K562 (cell line): Measurements from ENCODE around the gene UBAP1L. TPM values are rescaled to one million over a fixed set of nuclear protein-coding genes. Genes with fewer than 3 reads are reported as not detected.

ENCODE experiments used
- ATAC-seq: fragments of 200-7000 bp; cut with Tn5 transposase; 3 replicates; pipeline ENCODE4 v1.9.1; 2020; ENCODE audit warnings: moderate library complexity
- BruUV-seq: library from RNA; stranded (reverse); fragments of 400-500 nt; replicated peaks from 2 replicates; lab custom pipeline; 2021; lab: Mats Ljungman, UMichigan
- CTCF ChIA-PET: fragments of 300-600 bp; formaldehyde crosslinking; extraction: SDS; loops from one replicate; lab custom pipeline; 2021; ENCODE audit warnings: low intra/inter-chr PET ratio; lab: Yijun Ruan, JAX
- POLR2A ChIA-PET: fragments of 300-600, 350-650 bp; sonication (Branson Sonifier 250); formaldehyde crosslinking; extraction: SDS; loops from one replicate; lab custom pipeline; 2021; ENCODE audit warnings: antibody characterized with exemption, inconsistent platforms; lab: Yijun Ruan, JAX
- DNase-seq, 4 experiments: peaks; one replicate each; pipeline versions ENCODE4 v3.0.0 to v3.0.0-alpha.2; 2011 to 2018; ENCODE audit warnings: low spot score in 3 of 4, mixed read lengths in 3 of 4; ENCODE audit errors: extremely low read depth in 1 of 4
- FAIRE-seq: peaks from 2 replicates; lab custom pipeline; 2011; peaks lifted over from hg19 to GRCh38; lab: Jason Lieb, UNC
- H2AFZ ChIP-seq: 2 replicates; pipeline ENCODE4 v1.6.0; 2011; ENCODE audit warnings: low read depth, low read length, control low read depth, inconsistent platforms
- H3K27ac ChIP-seq: fragments of 200-600 bp; 3 replicates; pipeline ENCODE4 v1.8.0; 2011; ENCODE audit warnings: low read depth, mild to moderate bottlenecking, control low read depth, inconsistent platforms, low read length, moderate library complexity, mixed read lengths; ENCODE audit errors: extremely low read depth
- H3K27me3 ChIP-seq, 2 experiments: fragments of 300-600 bp in 1 of 2; 2 replicates in 1 of 2; 3 replicates in 1 of 2; pipeline versions ENCODE4 v1.6.0 to v1.8.0; 2011; ENCODE audit warnings: inconsistent platforms in 2 of 2, low read length in 2 of 2, mild to moderate bottlenecking in 1 of 2, mixed read lengths in 1 of 2, moderate library complexity in 1 of 2; ENCODE audit not compliant: control insufficient read depth in 2 of 2, insufficient read depth in 2 of 2
- H3K36me3 ChIP-seq: fragments of 300-600 bp; 3 replicates; pipeline ENCODE4 v1.8.0; 2011; ENCODE audit warnings: mild to moderate bottlenecking, low read length, inconsistent platforms; ENCODE audit not compliant: control insufficient read depth, insufficient read depth
- H3K4me1 ChIP-seq, 2 experiments: fragments of 200-600 bp in 1 of 2; replicated peaks in 1 of 2; 2 replicates in 1 of 2; 3 replicates in 1 of 2; pipeline versions ENCODE4 v1.5.1 to v1.8.0; 2011; ENCODE audit warnings: inconsistent platforms in 2 of 2, low read length in 2 of 2, mild to moderate bottlenecking in 1 of 2, mixed read lengths in 1 of 2, moderate library complexity in 1 of 2; ENCODE audit not compliant: control insufficient read depth in 2 of 2, insufficient read depth in 2 of 2
- H3K4me2 ChIP-seq: 2 replicates; pipeline ENCODE4 v1.6.1; 2011; ENCODE audit warnings: low read length, control low read depth, inconsistent platforms, mixed read lengths; ENCODE audit not compliant: insufficient read depth
- H3K4me3 ChIP-seq: fragments of 200-600 bp; sonication (generic), shearing (Covaris generic); 2 replicates; pipeline ENCODE4 v1.5.1; 2016; ENCODE audit warnings: control low read depth, inconsistent platforms
- H3K79me2 ChIP-seq: fragments of 200-600 bp; 3 replicates; pipeline ENCODE4 v1.8.0; 2011; ENCODE audit warnings: low read length, inconsistent platforms; ENCODE audit not compliant: control insufficient read depth, insufficient read depth
- H3K9ac ChIP-seq, 2 experiments: 2 replicates each; pipeline versions ENCODE4 v1.6.0 to v1.6.1; 2011; ENCODE audit warnings: low read depth in 2 of 2, low read length in 2 of 2, control low read depth in 1 of 2, inconsistent platforms in 1 of 2, mild to moderate bottlenecking in 1 of 2, mixed read lengths in 1 of 2; ENCODE audit not compliant: insufficient read depth in 1 of 2
- H3K9me1 ChIP-seq: one replicate; pipeline ENCODE4 v1.6.0; 2011; ENCODE audit warnings: inconsistent platforms, mild to moderate bottlenecking, low read length, moderate library complexity; ENCODE audit not compliant: control insufficient read depth, insufficient read depth
- H3K9me3 ChIP-seq: replicated peaks from 2 replicates; pipeline ENCODE4 v1.5.1; 2011; ENCODE audit warnings: low read depth, low read length, inconsistent platforms; ENCODE audit not compliant: control insufficient read depth, insufficient read depth
- H4K20me1 ChIP-seq: replicated peaks from 2 replicates; pipeline ENCODE4 v1.6.1; 2011; ENCODE audit warnings: low read length, inconsistent platforms, mixed read lengths; ENCODE audit not compliant: control insufficient read depth, insufficient read depth
- EGR1 ChIP-seq: fragments of 450-650 bp; conservative IDR thresholded peaks from 2 replicates; pipeline ENCODE4 v1.6.1; 2017; ENCODE audit warnings: mild to moderate bottlenecking
- ELF1 ChIP-seq: fragments of 200-800 bp; sonication (Bioruptor generic); IDR thresholded peaks from 2 replicates; pipeline ENCODE4 v1.6.1; 2016; ENCODE audit warnings: missing genetic modification characterization, missing compliant biosample characterization
- IRF1 ChIP-seq: sonication (generic); formaldehyde crosslinking; IDR thresholded peaks from 2 replicates; pipeline ENCODE4 v1.8.0; 2022; ENCODE audit warnings: missing genetic modification reagents, mild to moderate bottlenecking, borderline replicate concordance
- MAZ ChIP-seq, 2 experiments: fragments of 450-650 bp in 1 of 2; sonication (generic) in 1 of 2; formaldehyde crosslinking; IDR thresholded peaks in 1 of 2; conservative IDR thresholded peaks in 1 of 2; 2 replicates each; pipeline versions ENCODE4 v1.4.0 to v1.5.0; 2020; ENCODE audit warnings: mild to moderate bottlenecking in 1 of 2, missing genetic modification reagents in 1 of 2
- PYGO2 ChIP-seq: fragments of 450-650 bp; IDR thresholded peaks from 2 replicates; pipeline ENCODE4 v1.6.1; 2016; ENCODE audit warnings: mild to moderate bottlenecking, missing genetic modification characterization, moderate library complexity, missing compliant biosample characterization
- ZFX ChIP-seq: sonication (generic); formaldehyde crosslinking; IDR thresholded peaks from 2 replicates; pipeline ENCODE4 v1.8.0; 2022; ENCODE audit warnings: mild to moderate bottlenecking, missing genetic modification reagents, moderate library complexity
- WGBS: fragments of 100-300 bp; shearing (Covaris generic); methylation state at CpG from one replicate; pipeline ENCODE4 v1.1.6; 2016; ENCODE audit warnings: low coverage, mixed read lengths; ENCODE audit not compliant: insufficient coverage; ENCODE audit errors: missing lambda C conversion rate; 5-methylcytosine and 5-hydroxymethylcytosine counted together
- in situ Hi-C: fragments of 300-500 bp; cut with MboI; formaldehyde crosslinking; loops from 4 replicates; pipeline ENCODE4 v1.15.0; 2018; ENCODE audit warnings: inconsistent platforms, mixed read lengths
- intact Hi-C: fragments of 100-400 bp; cut with micrococcal nuclease; formaldehyde crosslinking; loops from 2 replicates; pipeline ENCODE4 v1.14.2; 2022
- polyA plus RNA-seq, 8 experiments: library from polyadenylated mRNA; depleted of rRNA in 4 of 8; stranded (reverse) in 5 of 8; unstranded in 3 of 8; fragments of >200 nt; fragmentation: Nextera tagmentation in 2 of 8; fragmentation: Illumina TruSeq in 1 of 8; extraction: Ambion mirVana in 2 of 8; extraction: Trizol in 1 of 8; gene quantifications; 2 replicates each; pipeline versions ENCODE4 v1.2.1 to v1.2.3, GENCODE V29; 2011 to 2014; ENCODE audit warnings: inconsistent platforms in 1 of 8, missing spikeins in 1 of 8
- total RNA-seq, 7 experiments: library from RNA; depleted of rRNA in 6 of 7; stranded (reverse); fragments of >200 nt in 6 of 7; fragmentation: Illumina TruSeq in 2 of 7; extraction: Trizol in 2 of 7; gene quantifications; 2 replicates each; pipeline versions ENCODE4 v1.2.1 to v1.2.3, GENCODE V29; 2011 to 2021; ENCODE audit warnings: low replicate concordance in 1 of 7
- TF ChIP-seq, protein P1 (sequence below), 2 experiments: fragments of 450-650 bp; conservative IDR thresholded peaks; 2 replicates each; pipeline ENCODE4 v1.6.1; 2017; ENCODE audit warnings: mild to moderate bottlenecking in 2 of 2, moderate library complexity in 2 of 2
- TF ChIP-seq, protein P2 (sequence below): fragments of 450-650 bp; IDR thresholded peaks from 2 replicates; pipeline ENCODE4 v1.6.1; 2018; ENCODE audit warnings: mild to moderate bottlenecking, low read depth; ENCODE audit not compliant: partially characterized antibody
- TF ChIP-seq, protein P3 (sequence below): fragments of 450-650 bp; IDR thresholded peaks from 2 replicates; pipeline ENCODE4 v1.6.1; 2017; ENCODE audit warnings: antibody characterized with exemption, mild to moderate bottlenecking

UBAP1L gene
- total and polyA plus RNA-seq, 9 of the 15 experiments (the other 6 are each of a cell fraction or from before 2014, with no cell fraction given) = 0.16 to 0.71 (median 0.41) TPM; not detected in 2

DNA sequence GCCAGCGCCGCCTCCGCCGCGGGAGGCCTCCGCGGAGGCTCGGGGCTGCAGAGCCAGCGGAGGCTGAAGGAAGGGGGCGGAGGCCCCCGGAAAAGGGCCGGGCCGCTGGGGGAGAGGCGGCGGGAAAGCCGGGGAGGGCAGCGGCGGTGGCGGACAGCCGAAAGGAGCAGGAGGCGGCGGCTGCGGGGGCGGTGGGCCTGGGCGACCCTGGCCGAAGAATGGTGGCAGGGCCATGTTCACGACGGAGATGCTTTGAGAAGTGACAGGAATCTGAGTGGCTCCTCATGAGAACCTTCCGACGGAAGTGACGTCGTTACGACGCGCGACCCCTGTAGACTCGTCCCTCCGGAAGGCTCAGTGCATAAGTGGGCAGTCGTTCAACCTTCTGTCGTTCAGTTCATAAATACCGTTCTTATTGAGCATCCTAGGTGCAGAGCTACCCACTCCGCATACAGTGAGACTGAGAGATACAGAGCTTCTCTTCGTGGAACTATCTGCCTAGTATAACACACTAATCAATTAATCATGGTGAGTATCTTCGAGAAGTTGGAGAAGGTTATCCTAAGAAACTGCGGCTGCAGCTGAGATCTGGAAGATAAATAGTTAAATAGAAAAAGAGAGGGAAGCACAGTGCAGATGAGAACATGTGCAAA, 18.7 kb upstream of the UBAP1L start, which contains the start of gene PDCD7 (continued):
- TF ChIP-seq, protein P1, sequence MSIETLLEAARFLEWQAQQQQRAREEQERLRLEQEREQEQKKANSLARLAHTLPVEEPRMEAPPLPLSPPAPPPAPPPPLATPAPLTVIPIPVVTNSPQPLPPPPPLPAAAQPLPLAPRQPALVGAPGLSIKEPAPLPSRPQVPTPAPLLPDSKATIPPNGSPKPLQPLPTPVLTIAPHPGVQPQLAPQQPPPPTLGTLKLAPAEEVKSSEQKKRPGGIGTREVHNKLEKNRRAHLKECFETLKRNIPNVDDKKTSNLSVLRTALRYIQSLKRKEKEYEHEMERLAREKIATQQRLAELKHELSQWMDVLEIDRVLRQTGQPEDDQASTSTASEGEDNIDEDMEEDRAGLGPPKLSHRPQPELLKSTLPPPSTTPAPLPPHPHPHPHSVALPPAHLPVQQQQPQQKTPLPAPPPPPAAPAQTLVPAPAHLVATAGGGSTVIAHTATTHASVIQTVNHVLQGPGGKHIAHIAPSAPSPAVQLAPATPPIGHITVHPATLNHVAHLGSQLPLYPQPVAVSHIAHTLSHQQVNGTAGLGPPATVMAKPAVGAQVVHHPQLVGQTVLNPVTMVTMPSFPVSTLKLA (conservative IDR thresholded peaks at IDR 0.05) = peak; percentile 62 to 85
- TF ChIP-seq, protein P2, sequence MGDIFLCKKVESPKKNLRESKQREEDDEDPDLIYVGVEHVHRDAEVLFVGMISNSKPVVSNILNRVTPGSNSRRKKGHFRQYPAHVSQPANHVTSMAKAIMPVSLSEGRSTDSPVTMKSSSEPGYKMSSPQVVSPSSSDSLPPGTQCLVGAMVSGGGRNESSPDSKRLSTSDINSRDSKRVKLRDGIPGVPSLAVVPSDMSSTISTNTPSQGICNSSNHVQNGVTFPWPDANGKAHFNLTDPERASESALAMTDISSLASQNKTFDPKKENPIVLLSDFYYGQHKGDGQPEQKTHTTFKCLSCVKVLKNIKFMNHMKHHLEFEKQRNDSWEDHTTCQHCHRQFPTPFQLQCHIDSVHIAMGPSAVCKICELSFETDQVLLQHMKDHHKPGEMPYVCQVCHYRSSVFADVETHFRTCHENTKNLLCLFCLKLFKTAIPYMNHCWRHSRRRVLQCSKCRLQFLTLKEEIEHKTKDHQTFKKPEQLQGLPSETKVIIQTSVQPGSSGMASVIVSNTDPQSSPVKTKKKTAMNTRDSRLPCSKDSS = no peak
- peak; percentile 89 for TF ChIP-seq EGR1

- intact Hi-C loops (no loop called here), in situ Hi-C loops (no loop called here)
- no TSS peak for BruUV-seq
- H3K9me1 ChIP-seq = no peaks in the 10 kb centered on the region
- DNase-seq (peak; percentile 45 to 68 (median 62)), FAIRE-seq (no peak), ATAC-seq (peak; percentile 83)
- peak overlapping the region; percentile 88 for H3K4me3 ChIP-seq
- WGBS = under 1% methylated on average over 66 of the region's 93 CpGs
- CTCF ChIA-PET = no interaction called here
- POLR2A ChIA-PET = interaction anchor here (0.7 to 1.0 kb wide), 2 partner anchors 12 to 19 kb away, joined by 3 to 7 read pairs; no protein-coding TSS in a partner anchor
- peaks cover 4% of the 10 kb centered on the region; the same call in 1 of the 2 replicates for H4K20me1 ChIP-seq
- peaks cover 28% of the 10 kb centered on the region for H3K36me3 ChIP-seq
- no peaks in the 10 kb centered on the region for H3K27me3 ChIP-seq
- peaks cover 3 to 17% of the 10 kb centered on the region in 2 experiments; a peak in 3 of 5 replicates for H3K4me1 ChIP-seq
- H3K9ac ChIP-seq = peak overlapping the region; percentile 85 to 94
- peak overlapping the region; percentile 76 for H3K27ac ChIP-seq
- H3K4me2 ChIP-seq = peak overlapping the region; percentile 94
- H2AFZ ChIP-seq = peak overlapping the region; percentile 98; the same call in 1 of the 2 replicates
- peaks cover 38% of the 10 kb centered on the region for H3K79me2 ChIP-seq
- H3K9me3 ChIP-seq = 0 out of 2 replicates have a peak, but pooled peaks cover 1% of the 10 kb centered on the region
- TF ChIP-seq MAZ (CRISPR knock-in tag; conservative IDR thresholded peaks at IDR 0.05 in 1 of 2, IDR thresholded peaks at IDR 0.05 in 1 of 2) (peak in 1 of 2 experiments; percentile 18; a peak in 2 of 4 replicates), IRF1 (CRISPR knock-in tag) (no peak), ZFX (CRISPR knock-in tag) (peak; percentile 85), ELF1 (tag) (no peak), PYGO2 (no peak)
- TF ChIP-seq, protein P3, sequence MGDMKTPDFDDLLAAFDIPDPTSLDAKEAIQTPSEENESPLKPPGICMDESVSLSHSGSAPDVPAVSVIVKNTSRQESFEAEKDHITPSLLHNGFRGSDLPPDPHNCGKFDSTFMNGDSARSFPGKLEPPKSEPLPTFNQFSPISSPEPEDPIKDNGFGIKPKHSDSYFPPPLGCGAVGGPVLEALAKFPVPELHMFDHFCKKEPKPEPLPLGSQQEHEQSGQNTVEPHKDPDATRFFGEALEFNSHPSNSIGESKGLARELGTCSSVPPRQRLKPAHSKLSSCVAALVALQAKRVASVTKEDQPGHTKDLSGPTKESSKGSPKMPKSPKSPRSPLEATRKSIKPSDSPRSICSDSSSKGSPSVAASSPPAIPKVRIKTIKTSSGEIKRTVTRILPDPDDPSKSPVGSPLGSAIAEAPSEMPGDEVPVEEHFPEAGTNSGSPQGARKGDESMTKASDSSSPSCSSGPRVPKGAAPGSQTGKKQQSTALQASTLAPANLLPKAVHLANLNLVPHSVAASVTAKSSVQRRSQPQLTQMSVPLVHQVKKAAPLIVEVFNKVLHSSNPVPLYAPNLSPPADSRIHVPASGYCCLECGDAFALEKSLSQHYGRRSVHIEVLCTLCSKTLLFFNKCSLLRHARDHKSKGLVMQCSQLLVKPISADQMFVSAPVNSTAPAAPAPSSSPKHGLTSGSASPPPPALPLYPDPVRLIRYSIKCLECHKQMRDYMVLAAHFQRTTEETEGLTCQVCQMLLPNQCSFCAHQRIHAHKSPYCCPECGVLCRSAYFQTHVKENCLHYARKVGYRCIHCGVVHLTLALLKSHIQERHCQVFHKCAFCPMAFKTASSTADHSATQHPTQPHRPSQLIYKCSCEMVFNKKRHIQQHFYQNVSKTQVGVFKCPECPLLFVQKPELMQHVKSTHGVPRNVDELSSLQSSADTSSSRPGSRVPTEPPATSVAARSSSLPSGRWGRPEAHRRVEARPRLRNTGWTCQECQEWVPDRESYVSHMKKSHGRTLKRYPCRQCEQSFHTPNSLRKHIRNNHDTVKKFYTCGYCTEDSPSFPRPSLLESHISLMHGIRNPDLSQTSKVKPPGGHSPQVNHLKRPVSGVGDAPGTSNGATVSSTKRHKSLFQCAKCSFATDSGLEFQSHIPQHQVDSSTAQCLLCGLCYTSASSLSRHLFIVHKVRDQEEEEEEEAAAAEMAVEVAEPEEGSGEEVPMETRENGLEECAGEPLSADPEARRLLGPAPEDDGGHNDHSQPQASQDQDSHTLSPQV = 0 out of 2 replicates have a peak, but pooled peaks have one; percentile 38
These were observed 18.0 kb upstream of the UBAP1L start for GRCh38 chr15:65132878-65133547.
